T1000 (cell line): ENCODE data around the gene CHRND.

Experiments used
- DNase-seq: peaks from one replicate; lab custom pipeline; 2025; ENCODE audit warnings: mixed read lengths; lab: John Stamatoyannopoulos, UW

CHRND gene

GRCh38 chr2:232488097-232488711 is 37.8 kb upstream of the CHRND start:
- no peak for DNase-seq

DNA sequence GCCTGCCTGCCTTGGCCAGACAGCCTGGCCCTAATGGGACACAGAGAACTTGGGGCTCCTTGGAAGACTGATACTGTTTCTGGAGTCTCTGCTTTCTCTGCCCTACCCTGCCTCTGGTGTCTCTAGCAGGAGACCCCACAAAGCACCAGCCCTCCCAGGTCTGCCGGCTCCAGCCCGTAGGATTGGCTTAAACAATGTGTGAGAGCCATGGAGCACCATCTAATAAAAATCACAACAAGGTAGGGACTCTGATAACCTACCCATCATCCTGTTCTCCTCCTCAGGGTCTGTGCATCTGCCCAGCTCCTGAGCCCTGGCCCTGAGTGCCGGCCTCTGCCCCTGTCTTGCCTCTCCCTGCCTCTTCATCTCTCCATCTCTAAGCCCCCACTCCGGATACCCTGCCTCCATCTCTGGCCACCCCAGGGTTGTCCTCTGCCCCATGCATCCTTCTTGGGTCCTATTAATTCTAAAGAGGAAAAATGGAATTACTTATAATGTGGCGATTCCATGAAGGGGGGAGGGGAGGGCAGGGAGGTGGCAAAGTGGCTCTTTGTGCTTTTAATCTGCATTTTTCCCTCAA is 37.1 kb upstream of the CHRND start:
- DNase-seq: no peak

DNA sequence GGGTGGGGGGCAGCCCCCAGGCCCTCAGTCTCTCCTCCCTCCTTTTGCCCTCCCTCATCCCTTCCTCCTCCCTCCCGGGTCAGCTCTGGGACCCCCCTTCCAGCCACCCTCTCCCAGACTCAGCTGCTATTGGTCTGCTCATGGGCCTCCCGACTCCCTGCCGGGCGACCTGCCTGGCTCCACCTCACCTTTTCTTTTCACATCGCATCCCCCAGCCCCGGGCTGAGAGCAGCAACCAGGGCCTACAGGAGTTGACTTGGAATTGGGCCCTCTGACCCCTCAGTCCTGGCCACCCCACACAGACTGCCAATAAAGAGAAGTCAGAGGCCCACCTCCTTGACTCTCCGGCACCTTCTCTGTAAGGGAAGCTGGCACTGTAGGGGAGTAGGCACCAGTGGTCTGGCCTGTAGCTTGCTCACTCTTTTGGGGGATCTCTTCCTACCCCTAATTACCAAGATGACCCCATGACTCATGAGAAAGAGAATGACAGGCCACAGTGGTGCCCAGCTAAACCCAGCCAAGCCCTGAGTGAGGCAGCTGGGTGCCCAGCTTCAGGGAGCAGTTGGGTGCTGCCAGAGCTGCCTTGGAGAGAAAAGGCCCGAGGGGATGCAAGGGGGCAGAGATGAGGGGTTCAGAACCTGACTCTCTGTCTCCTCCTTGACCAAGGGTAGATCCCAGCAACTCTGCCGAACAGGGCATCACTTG is 36.3 kb upstream of the CHRND start:
- no peak for DNase-seq

DNA sequence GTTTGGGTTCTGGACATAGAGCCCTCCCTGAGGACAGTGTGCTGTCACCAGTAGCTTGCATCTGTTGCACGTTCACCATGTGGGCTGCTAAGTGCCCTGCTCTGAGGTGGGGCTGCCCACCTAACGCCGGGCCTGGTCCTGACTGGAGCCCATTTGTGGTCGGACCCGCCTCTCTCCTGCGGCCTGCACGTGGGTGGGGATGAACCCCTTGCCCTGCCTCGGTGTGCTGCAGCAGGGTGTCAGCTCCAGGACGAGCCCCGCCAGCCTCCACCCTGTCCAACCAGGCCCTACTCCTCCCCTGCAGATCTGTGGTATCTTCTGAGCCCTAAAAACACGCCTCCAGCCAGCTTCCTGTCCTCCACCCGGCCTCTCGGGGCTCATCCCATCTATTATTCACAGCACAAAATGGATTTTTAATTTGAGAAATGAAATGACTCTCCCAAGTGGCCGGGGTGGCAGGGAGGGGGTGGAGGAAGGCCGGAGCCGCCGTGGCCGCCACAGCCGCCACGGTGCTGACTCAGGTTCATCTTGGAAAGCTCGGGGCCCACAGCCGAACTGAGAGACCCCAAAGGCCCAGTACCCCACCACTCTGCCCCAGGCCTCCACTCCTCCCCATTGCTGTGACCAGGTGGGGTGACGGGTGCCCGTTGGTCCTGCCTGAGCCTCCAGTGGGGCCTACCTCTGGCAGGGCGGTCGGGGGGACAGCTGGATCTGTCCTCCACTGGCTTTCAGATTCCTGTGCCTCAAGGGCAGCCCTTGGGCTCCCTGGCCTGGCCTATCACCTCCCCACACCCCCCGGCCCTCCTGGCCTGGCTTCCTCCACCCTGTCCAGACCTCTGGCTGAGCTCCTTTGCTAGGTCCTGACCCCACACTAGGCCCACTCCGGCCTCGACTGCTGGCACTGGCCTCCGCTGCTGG is 35.5 kb upstream of the CHRND start:
- no peak for DNase-seq

GRCh38 chr2:232491139-232491780 is 34.7 kb upstream of the CHRND start:
- no peak for DNase-seq

DNA sequence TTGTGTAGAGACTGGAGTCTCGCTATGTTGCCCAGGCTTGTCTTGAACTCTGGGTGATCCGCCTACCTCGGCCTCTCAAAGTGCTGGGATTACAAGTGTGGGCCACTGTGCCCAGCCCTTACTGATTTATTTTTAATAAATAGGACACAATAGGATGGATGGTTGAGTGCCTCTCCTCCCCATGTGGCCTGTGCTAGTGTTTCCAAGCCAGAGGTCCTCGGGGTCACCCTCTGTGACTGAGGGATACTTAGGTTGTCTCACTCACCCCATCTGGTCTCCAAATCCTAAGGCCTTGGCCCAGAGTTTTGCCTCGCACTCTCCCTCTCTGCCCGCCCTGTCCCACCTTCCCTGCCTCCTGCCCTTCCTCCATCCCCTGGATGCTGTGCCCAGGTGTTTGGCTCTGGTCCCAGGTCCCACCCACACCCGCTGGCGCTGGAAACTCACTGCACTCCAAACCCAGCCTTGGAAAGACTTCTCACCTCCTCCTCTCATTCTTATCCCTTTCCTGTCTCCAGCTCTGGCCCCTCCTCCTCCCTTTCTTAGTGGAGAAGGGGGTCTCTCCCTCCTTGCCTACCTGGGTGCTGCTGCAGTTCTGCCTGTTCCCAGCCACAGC is 33.6 kb upstream of the CHRND start:
- no peak for DNase-seq

GRCh38 chr2:232492963-232493700 is 32.8 kb upstream of the CHRND start:
- no peak for DNase-seq

DNA sequence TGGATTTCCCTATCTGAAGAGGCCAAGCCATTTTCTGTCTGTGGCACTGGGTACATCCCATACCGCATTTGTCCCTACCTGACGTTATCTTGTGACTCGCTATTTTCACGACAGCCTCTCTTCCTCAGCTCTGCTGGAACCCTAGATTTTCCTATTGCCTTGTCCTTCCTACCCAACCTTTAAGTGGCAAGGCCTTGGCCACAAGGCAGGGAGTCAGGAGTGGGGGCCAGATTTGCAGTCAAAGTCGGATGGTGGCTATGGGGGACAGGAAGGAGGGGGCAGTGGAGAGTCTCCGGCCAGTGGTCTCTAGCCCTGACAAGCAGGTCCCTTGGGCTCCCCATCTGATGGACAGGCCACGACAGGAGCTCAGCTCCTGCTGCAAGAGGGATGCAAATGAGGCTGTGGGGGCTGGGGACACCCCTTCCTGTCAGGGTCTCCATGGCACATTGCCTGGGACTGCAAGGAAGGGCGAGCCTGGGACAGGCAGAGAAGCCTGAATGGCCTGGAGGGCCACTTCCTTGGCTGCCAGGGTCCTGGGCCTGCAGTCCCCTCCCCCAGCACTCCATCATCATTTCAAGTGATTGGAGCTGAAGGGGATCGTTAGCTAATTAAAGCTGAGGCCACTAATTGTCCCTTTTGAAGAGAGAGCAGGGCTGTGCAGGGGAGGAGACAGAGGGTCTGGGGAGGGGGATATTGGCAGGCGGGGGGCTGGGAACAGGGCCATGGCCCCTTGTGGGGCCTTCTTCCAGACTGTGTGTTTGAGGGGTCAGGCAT is 32.1 kb upstream of the CHRND start:
- no peak for DNase-seq

GRCh38 chr2:232494542-232494941 is 31.4 kb upstream of the CHRND start:
- no peak for DNase-seq

- no peak for DNase-seq
Measured at GRCh38 chr2:232495292-232495691, 30.7 kb upstream of the CHRND start.

DNA sequence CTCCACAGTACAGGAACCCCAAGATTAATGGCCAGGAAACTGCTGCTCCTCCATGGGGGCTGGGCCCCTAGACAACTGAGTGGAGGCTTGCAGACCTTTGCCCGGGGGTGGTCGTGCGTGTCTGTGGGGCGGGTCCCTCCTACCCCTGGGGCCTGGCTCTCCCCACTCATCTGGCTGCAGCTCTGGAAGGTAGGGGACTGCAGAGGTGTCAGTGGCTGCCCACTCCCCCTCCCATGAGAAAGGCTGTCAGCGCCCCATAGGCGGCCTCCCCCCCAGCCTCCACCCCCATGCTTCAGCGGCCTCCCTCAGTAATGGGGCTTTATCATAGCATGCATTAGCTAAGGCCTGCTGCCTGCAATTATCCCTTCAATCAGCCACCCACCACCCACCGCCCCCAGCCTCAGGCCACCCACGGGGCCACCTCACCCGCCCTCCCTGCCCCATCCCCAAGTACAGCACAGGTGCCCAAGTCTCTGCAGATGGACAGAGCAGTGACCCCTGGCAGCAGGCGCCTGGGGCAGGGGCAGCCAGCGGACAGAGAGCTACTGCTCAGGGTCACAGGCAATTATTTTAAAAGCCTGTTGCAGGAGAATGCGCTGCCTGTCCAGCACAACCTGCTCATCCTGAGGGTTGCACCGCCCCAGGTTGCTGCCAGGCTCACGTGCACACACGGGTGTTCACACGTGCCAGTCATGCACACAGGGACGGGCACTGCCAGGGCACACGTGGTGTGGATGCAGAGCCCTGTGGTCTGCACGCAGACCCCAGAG is 29.3 kb upstream of the CHRND start:
- no peak for DNase-seq

- no peak for DNase-seq
Measured at GRCh38 chr2:232497348-232497747, 28.6 kb upstream of the CHRND start.

GRCh38 chr2:232498452-232498851 is 27.5 kb upstream of the CHRND start:
- no peak for DNase-seq

DNA sequence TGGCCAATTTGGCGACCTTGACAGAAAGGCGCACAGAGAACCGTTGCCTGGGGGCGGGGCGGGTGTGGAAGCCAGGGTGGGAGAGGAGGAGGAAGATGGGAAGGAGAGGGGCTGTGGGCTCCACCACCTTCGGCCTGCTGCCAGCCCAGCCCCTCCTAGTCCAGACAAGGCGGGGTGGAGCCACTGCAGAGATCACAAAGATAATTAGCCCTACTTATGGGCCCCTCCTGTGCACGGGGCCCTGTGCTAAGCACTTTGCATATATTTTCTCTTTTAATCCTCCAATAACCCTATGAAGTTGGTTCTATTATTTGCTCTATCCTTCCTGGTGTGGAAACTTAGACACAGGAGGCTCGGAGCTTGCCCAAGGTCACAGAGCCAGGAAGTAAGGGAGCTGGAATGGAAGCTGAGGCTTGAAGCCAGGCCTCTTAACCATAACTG is 24.6 kb upstream of the CHRND start:
- DNase-seq: no peak

GRCh38 chr2:232501794-232502390 is 24.1 kb upstream of the CHRND start:
- no peak for DNase-seq

DNA sequence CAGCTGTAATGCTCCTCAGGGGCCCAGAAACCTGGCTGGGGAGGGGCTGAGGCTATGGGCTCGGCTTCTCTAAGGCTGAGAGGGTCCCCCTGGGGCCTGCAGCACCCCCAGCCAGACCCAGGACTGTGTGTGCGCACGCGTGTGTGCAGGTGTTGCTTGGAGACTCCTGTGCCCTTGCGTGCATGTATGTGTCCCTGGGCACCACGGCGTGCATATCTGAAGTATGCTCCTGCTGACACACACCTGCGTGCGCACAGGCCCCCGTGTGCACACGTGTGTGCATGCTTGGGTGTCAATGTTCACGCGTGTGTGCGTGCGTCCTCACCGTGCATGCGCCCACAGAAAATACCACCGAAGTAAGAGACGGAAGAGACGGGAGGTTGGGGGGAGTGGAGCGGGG is 23.4 kb upstream of the CHRND start:
- DNase-seq: no peak

GRCh38 chr2:232502911-232503808 is 22.8 kb upstream of the CHRND start:
- no peak for DNase-seq
